SK-N-SH treated with all-trans-retinoic acid at 6 μM for 48 hours (cell line): ENCODE data around the gene MS4A4A.

Source experiments
- ATAC-seq: fragments of 200-7000 bp; cut with Tn5 transposase; 3 replicates; pipeline ENCODE4 v1.9.1; 2020; ENCODE audit warnings: mild to moderate bottlenecking, moderate library complexity
- BACH2 ChIP-seq: fragments of 250-450 bp; sonication (Bioruptor Pico); IDR thresholded peaks from 2 replicates; pipeline ENCODE4 v1.9.0; 2021; ENCODE audit warnings: mild to moderate bottlenecking, borderline replicate concordance
- CREB5 ChIP-seq: fragments of 250-450 bp; sonication (Bioruptor Pico); IDR thresholded peaks from 2 replicates; pipeline ENCODE4 v1.5.1; 2020; ENCODE audit warnings: low read depth, mild to moderate bottlenecking, moderate library complexity
- CSDC2 ChIP-seq: fragments of 250-450 bp; sonication (Bioruptor Pico); IDR thresholded peaks from 2 replicates; pipeline ENCODE4 v1.5.0; 2020; ENCODE audit warnings: mild to moderate bottlenecking, moderate library complexity
- CSRNP3 ChIP-seq: fragments of 250-450 bp; sonication (Bioruptor Pico); IDR thresholded peaks from 2 replicates; pipeline ENCODE4 v1.5.1; 2021; ENCODE audit warnings: mild to moderate bottlenecking, moderate library complexity
- ESRRG ChIP-seq: fragments of 250-450 bp; sonication (Bioruptor Pico); IDR thresholded peaks from 2 replicates; pipeline ENCODE4 v1.6.1; 2021; ENCODE audit warnings: mild to moderate bottlenecking
- GLIS3 ChIP-seq: fragments of 250-450 bp; sonication (Bioruptor Pico); IDR thresholded peaks from 2 replicates; pipeline ENCODE4 v1.5.0; 2020; ENCODE audit warnings: mild to moderate bottlenecking, moderate library complexity
- ISL1 ChIP-seq: fragments of 250-450 bp; sonication (Bioruptor Pico); IDR thresholded peaks from 2 replicates; pipeline ENCODE4 v2.1.2; 2022; ENCODE audit warnings: mild to moderate bottlenecking, moderate library complexity
- OSR1 ChIP-seq: fragments of 250-450 bp; sonication (Bioruptor Pico); IDR thresholded peaks from 2 replicates; pipeline ENCODE4 v1.8.0; 2022; ENCODE audit warnings: moderate library complexity, mild to moderate bottlenecking, inconsistent platforms
- PATZ1 ChIP-seq: fragments of 250-450 bp; sonication (Bioruptor Pico); IDR thresholded peaks from 2 replicates; pipeline ENCODE4 v1.8.0; 2020; ENCODE audit warnings: mild to moderate bottlenecking, moderate library complexity, borderline replicate concordance
- POU6F1 ChIP-seq: fragments of 250-450 bp; sonication (Bioruptor Pico); IDR thresholded peaks from 2 replicates; pipeline ENCODE4 v1.8.0; 2021; ENCODE audit warnings: low read depth, mild to moderate bottlenecking, moderate library complexity, borderline replicate concordance
- PPARA ChIP-seq: fragments of 250-450 bp; sonication (Bioruptor Pico); IDR thresholded peaks from 2 replicates; pipeline ENCODE4 v1.5.0; 2020; ENCODE audit warnings: mild to moderate bottlenecking, borderline replicate concordance
- RARB ChIP-seq: fragments of 250-450 bp; sonication (Bioruptor Pico); IDR thresholded peaks from 2 replicates; pipeline ENCODE4 v1.8.0; 2021; ENCODE audit warnings: mild to moderate bottlenecking, moderate library complexity
- SNAI2 ChIP-seq: fragments of 250-450 bp; sonication (Bioruptor Pico); IDR thresholded peaks from 2 replicates; pipeline ENCODE4 v1.5.0; 2020; ENCODE audit warnings: mild to moderate bottlenecking, moderate library complexity
- TCF4 ChIP-seq: fragments of 250-450 bp; sonication (Bioruptor Pico); IDR thresholded peaks from 2 replicates; pipeline ENCODE4 v1.8.0; 2021; ENCODE audit warnings: mild to moderate bottlenecking, moderate library complexity, borderline replicate concordance
- TOX ChIP-seq: fragments of 250-450 bp; sonication (Bioruptor Pico); IDR thresholded peaks from 2 replicates; pipeline ENCODE4 v1.8.0; 2021; ENCODE audit warnings: mild to moderate bottlenecking, moderate library complexity, borderline replicate concordance
- TSHZ2 ChIP-seq: fragments of 250-450 bp; sonication (Bioruptor Pico); IDR thresholded peaks from 2 replicates; pipeline ENCODE4 v1.5.0; 2020; ENCODE audit warnings: mild to moderate bottlenecking, moderate library complexity
- ZC3H10 ChIP-seq: fragments of 250-450 bp; sonication (Bioruptor Pico); IDR thresholded peaks from 2 replicates; pipeline ENCODE4 v1.5.1; 2021; ENCODE audit warnings: mild to moderate bottlenecking, moderate library complexity
- ZFP3 ChIP-seq: fragments of 250-450 bp; sonication (Bioruptor Pico); IDR thresholded peaks from 2 replicates; pipeline ENCODE4 v1.5.0; 2020; ENCODE audit warnings: mild to moderate bottlenecking, moderate library complexity
- ZFP30 ChIP-seq: fragments of 450-650 bp; formaldehyde crosslinking; IDR thresholded peaks from 2 replicates; pipeline ENCODE4 v1.5.0; 2022; ENCODE audit warnings: mild to moderate bottlenecking, moderate library complexity
- ZNF565 ChIP-seq: fragments of 450-650 bp; formaldehyde crosslinking; conservative IDR thresholded peaks from 2 replicates; pipeline ENCODE4 v1.5.0; 2020; ENCODE audit warnings: low read depth, mild to moderate bottlenecking, moderate library complexity
- ZNF70 ChIP-seq: fragments of 450-650 bp; formaldehyde crosslinking; IDR thresholded peaks from 2 replicates; pipeline ENCODE4 v1.5.0; 2020; ENCODE audit warnings: mild to moderate bottlenecking, moderate library complexity
- ZNF8 ChIP-seq: fragments of 450-650 bp; formaldehyde crosslinking; IDR thresholded peaks from 2 replicates; pipeline ENCODE4 v1.5.0; 2020; ENCODE audit warnings: mild to moderate bottlenecking, moderate library complexity

MS4A4A gene

GRCh38 chr11:60318726-60319125 is 38.3 kb downstream of the MS4A4A start (continued):
- TF ChIP-seq BACH2 (no peak), ZNF70 (no peak), ISL1 (CRISPR knock-in tag) (no peak), TSHZ2 (no peak)

GRCh38 chr11:60321051-60321450 is 40.6 kb downstream of the MS4A4A start:
- ATAC-seq = no peak
- TF ChIP-seq CREB5 (CRISPR knock-in tag) (no peak), PATZ1 (CRISPR knock-in tag) (no peak), SNAI2 (CRISPR knock-in tag) (no peak), ZNF8 (CRISPR knock-in tag) (no peak), CSRNP3 (CRISPR knock-in tag) (no peak), PPARA (no peak), CSDC2 (CRISPR knock-in tag) (no peak), GLIS3 (CRISPR knock-in tag) (no peak), POU6F1 (CRISPR knock-in tag) (no peak), BACH2 (no peak), TCF4 (no peak), TOX (CRISPR knock-in tag) (no peak), ZFP3 (no peak), OSR1 (CRISPR knock-in tag) (no peak), ZNF565 (CRISPR knock-in tag) (no peak), ESRRG (CRISPR knock-in tag) (no peak), ZNF70 (no peak)

- no peak for ATAC-seq
- TF ChIP-seq ZC3H10 (CRISPR knock-in tag) (no peak), ISL1 (CRISPR knock-in tag) (no peak), ESRRG (CRISPR knock-in tag) (no peak), ZNF565 (CRISPR knock-in tag) (no peak), PPARA (no peak), SNAI2 (CRISPR knock-in tag) (no peak), ZNF8 (CRISPR knock-in tag) (no peak), POU6F1 (CRISPR knock-in tag) (no peak), TOX (CRISPR knock-in tag) (no peak), ZFP30 (CRISPR knock-in tag) (no peak), RARB (CRISPR knock-in tag) (no peak), CSDC2 (CRISPR knock-in tag) (no peak), CREB5 (CRISPR knock-in tag) (no peak), CSRNP3 (CRISPR knock-in tag) (no peak)
Observed at GRCh38 chr11:60326955-60327354, 46.5 kb downstream of the MS4A4A start, which contains the start of gene MS4A6E. Gene MS4A6E, plus strand, starts transcription at chr11:60327255. Its CDS starts 7,641 bp downstream, at chr11:60334896.
